GM19351 (cell line): ENCODE results near the gene ZDHHC8.

Experiments
- ATAC-seq: cut with Tn5 transposase; IDR thresholded peaks from one replicate; pipeline ENCODE4 v1.9.1; 2021; ENCODE audit warnings: mild to moderate bottlenecking, moderate library complexity; ENCODE audit not compliant: unreplicated experiment

Gene ZDHHC8

GRCh38 chr22:20177217-20177911 is 45.8 kb downstream of the ZDHHC8 start:
- no peak for ATAC-seq

- no peak for ATAC-seq
Observed at GRCh38 chr22:20178075-20178914, 46.7 kb downstream of the ZDHHC8 start.

- ATAC-seq = no peak
Observed at GRCh38 chr22:20178915-20179227, 47.3 kb downstream of the ZDHHC8 start.

GRCh38 chr22:20179455-20180244 is 48.0 kb downstream of the ZDHHC8 start:
- no peak for ATAC-seq

GRCh38 chr22:20180245-20180630 is 48.6 kb downstream of the ZDHHC8 start:
- ATAC-seq = no peak

GRCh38 chr22:20180640-20181039 is 49.0 kb downstream of the ZDHHC8 start:
- no peak for ATAC-seq

GRCh38 chr22:20181194-20181883 is 49.7 kb downstream of the ZDHHC8 start:
- no peak for ATAC-seq

- no peak for ATAC-seq
Observed at GRCh38 chr22:20181884-20182236, 50.3 kb downstream of the ZDHHC8 start.

- no peak for ATAC-seq
Observed at GRCh38 chr22:20182365-20182764, 50.8 kb downstream of the ZDHHC8 start.

- ATAC-seq = no peak
Observed at GRCh38 chr22:20183101-20183500, 51.5 kb downstream of the ZDHHC8 start.

- no peak for ATAC-seq
Observed at GRCh38 chr22:20183823-20184222, 52.2 kb downstream of the ZDHHC8 start.

GRCh38 chr22:20184501-20185165 is 53.0 kb downstream of the ZDHHC8 start:
- ATAC-seq = no peak

- ATAC-seq = no peak
Observed at GRCh38 chr22:20185750-20186149, 54.1 kb downstream of the ZDHHC8 start.

- ATAC-seq = no peak
Observed at GRCh38 chr22:20186183-20186870, 54.7 kb downstream of the ZDHHC8 start.

- no peak for ATAC-seq
Observed at GRCh38 chr22:20186871-20187546, 55.4 kb downstream of the ZDHHC8 start.

GRCh38 chr22:20187777-20188566 is 56.4 kb downstream of the ZDHHC8 start:
- no peak for ATAC-seq

- ATAC-seq = no peak
Observed at GRCh38 chr22:20188567-20188877, 56.9 kb downstream of the ZDHHC8 start.

GRCh38 chr22:20191000-20191515 is 59.5 kb downstream of the ZDHHC8 start:
- ATAC-seq = no peak

- no peak for ATAC-seq
Observed at GRCh38 chr22:20191803-20192202, 60.2 kb downstream of the ZDHHC8 start.
